Smooth muscle cell (in vitro differentiated cells): Measurements from ENCODE around the gene SAMHD1. TPM values are rescaled to one million over a fixed set of nuclear protein-coding genes. Genes with fewer than 3 reads are reported as not detected.

Experiments
- DNase-seq: peaks from one replicate; lab custom pipeline; 2025; ENCODE audit not compliant: unreplicated experiment; lab: John Stamatoyannopoulos, UW
- H2AFZ ChIP-seq: fragments of 200-600 bp; sonication (generic); 2 replicates; pipeline ENCODE4 v1.6.0; 2016; ENCODE audit warnings: antibody characterized with exemption, low read depth, mild to moderate bottlenecking
- H3F3A ChIP-seq: fragments of 200-600 bp; sonication (generic); 2 replicates; pipeline ENCODE4 v1.6.0; 2017; ENCODE audit warnings: antibody characterized with exemption, low read depth
- H3K27ac ChIP-seq: fragments of 200-600 bp; sonication (generic); 2 replicates; pipeline ENCODE4 v1.5.1; 2016; ENCODE audit warnings: low read depth, mild to moderate bottlenecking
- H3K27me3 ChIP-seq: fragments of 200-600 bp; sonication (generic); 2 replicates; pipeline ENCODE4 v1.6.1; 2016; ENCODE audit warnings: low read depth, mild to moderate bottlenecking
- H3K36me3 ChIP-seq: fragments of 200-600 bp; sonication (generic); 2 replicates; pipeline ENCODE4 v1.5.1; 2016; ENCODE audit warnings: low read depth
- H3K4me1 ChIP-seq: fragments of 200-600 bp; sonication (generic); 2 replicates; pipeline ENCODE4 v1.5.1; 2016; ENCODE audit warnings: low read depth
- H3K4me2 ChIP-seq: fragments of 200-600 bp; sonication (generic); 2 replicates; pipeline ENCODE4 v1.6.0; 2016; ENCODE audit warnings: mild to moderate bottlenecking
- H3K4me3 ChIP-seq: fragments of 200-600 bp; sonication (generic); 2 replicates; pipeline ENCODE4 v1.5.1; 2016; ENCODE audit warnings: mild to moderate bottlenecking
- H3K79me2 ChIP-seq: fragments of 200-600 bp; sonication (generic); 2 replicates; pipeline ENCODE4 v1.6.0; 2016; ENCODE audit warnings: low read depth, mild to moderate bottlenecking
- H3K9ac ChIP-seq: fragments of 200-600 bp; sonication (generic); 2 replicates; pipeline ENCODE4 v1.6.0; 2016; ENCODE audit warnings: low read depth
- H3K9me3 ChIP-seq: fragments of 200-600 bp; sonication (generic); replicated peaks from 2 replicates; pipeline ENCODE4 v1.5.1; 2016; ENCODE audit warnings: low read depth
- H4K20me1 ChIP-seq: fragments of 200-600 bp; sonication (generic); 2 replicates; pipeline ENCODE4 v1.6.0; 2016; ENCODE audit warnings: low read depth
- whole genome bisulfite sequencing: methylation state at CpG from one replicate; pipeline ENCODE4 v1.1.7; 2016; ENCODE audit warnings: low lambda C conversion rate; 5-methylcytosine and 5-hydroxymethylcytosine counted together
- polyA plus RNA-seq: library from polyadenylated mRNA; unstranded; fragments of >200 nt; fragmentation: Nextera tagmentation; extraction: Ambion mirVana; gene quantifications from 2 replicates; pipeline ENCODE4 v1.2.1, GENCODE V29; 2016
- total RNA-seq: library from RNA; depleted of rRNA; stranded (reverse); fragments of >200 nt; gene quantifications from 2 replicates; pipeline ENCODE4 v1.2.3, GENCODE V29; 2014
- TF ChIP-seq, protein P1 (sequence below): fragments of 200-600 bp; sonication (generic); IDR thresholded peaks from 2 replicates; pipeline ENCODE4 v1.5.1; 2017; ENCODE audit warnings: borderline replicate concordance, mild to moderate bottlenecking, antibody characterized with exemption; ENCODE audit not compliant: insufficient read depth, poor library complexity, severe bottlenecking

SAMHD1 gene
- total and polyA plus RNA-seq, 2 experiments from 2014 or later = 2.1 to 4.6 TPM

DNA sequence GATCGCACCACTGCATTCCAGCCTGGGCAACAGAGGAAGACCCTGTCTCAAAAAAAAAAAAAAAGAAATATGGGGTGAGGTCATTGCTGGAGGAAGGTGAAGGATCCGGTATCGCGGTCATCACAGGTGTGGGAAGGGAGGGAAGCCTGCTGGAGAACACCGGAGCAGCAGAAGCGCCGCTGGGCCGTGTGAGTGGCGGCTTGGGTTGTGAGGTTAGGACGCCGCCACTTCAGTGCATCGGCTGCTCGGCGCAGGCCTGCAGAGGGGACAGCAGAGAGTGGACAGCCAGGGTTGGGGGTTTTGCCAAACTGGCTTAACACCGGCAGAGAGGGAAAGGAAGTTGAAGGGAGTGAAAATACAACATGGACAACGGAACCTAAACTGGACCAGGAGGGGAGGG lies 70.2 kb downstream of the SAMHD1 start:
- Histone ChIP-seq H3K9me3 (no peaks in the 10 kb centered on the region), H3F3A (no peaks in the 10 kb centered on the region), H3K36me3 (no peaks in the 10 kb centered on the region), H3K9ac (no peak overlapping the region), H2AFZ (no peak overlapping the region), H4K20me1 (no peaks in the 10 kb centered on the region), H3K27me3 (peaks cover 3% of the 10 kb centered on the region), H3K79me2 (no peaks in the 10 kb centered on the region), H3K27ac (no peak overlapping the region), H3K4me1 (no peaks in the 10 kb centered on the region), H3K4me3 (no peak overlapping the region), H3K4me2 (no peak overlapping the region)
- TF ChIP-seq, protein P1, sequence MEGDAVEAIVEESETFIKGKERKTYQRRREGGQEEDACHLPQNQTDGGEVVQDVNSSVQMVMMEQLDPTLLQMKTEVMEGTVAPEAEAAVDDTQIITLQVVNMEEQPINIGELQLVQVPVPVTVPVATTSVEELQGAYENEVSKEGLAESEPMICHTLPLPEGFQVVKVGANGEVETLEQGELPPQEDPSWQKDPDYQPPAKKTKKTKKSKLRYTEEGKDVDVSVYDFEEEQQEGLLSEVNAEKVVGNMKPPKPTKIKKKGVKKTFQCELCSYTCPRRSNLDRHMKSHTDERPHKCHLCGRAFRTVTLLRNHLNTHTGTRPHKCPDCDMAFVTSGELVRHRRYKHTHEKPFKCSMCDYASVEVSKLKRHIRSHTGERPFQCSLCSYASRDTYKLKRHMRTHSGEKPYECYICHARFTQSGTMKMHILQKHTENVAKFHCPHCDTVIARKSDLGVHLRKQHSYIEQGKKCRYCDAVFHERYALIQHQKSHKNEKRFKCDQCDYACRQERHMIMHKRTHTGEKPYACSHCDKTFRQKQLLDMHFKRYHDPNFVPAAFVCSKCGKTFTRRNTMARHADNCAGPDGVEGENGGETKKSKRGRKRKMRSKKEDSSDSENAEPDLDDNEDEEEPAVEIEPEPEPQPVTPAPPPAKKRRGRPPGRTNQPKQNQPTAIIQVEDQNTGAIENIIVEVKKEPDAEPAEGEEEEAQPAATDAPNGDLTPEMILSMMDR = no peak
- no peak for DNase-seq
- 97% methylated on average over 15 of the region's 16 CpGs for WGBS

DNA sequence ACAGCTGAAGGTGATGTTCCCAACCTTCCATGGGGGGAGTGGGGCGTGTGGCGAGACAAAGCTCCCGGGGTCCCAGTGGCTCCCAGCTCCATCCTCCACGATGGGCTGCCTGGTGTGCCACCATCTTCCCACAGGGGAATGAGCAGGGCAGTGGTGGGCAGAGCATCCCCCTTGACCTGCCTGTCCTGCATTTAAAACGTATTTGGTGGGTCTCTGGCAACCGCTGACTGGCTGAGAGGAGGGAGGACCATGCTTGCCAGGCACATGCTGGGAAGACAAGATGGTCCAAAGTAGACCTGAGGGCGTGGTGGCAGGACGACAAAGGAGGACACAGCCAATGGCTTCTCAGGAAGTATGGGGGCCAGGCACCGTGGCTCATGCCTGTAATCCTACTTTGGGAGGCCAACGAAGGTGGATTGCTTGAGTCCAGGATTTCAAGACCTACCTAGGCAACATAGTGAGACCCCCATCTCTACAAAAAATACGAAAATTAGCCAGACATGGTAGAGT lies 70.7 kb downstream of the SAMHD1 start:
- no peak overlapping the region for H3K27ac ChIP-seq
- no peak for DNase-seq
- TF ChIP-seq, protein P1 = no peak
- H3K9ac ChIP-seq = no peak overlapping the region
- H4K20me1 ChIP-seq = no peaks in the 10 kb centered on the region
- H3K79me2 ChIP-seq = no peaks in the 10 kb centered on the region
- H3K27me3 ChIP-seq = peaks cover 3% of the 10 kb centered on the region
- no peaks in the 10 kb centered on the region for H3K36me3 ChIP-seq
- no peak overlapping the region for H3K4me2 ChIP-seq
- no peaks in the 10 kb centered on the region for H3F3A ChIP-seq
- no peaks in the 10 kb centered on the region for H3K9me3 ChIP-seq
- H3K4me3 ChIP-seq = no peak overlapping the region
- H2AFZ ChIP-seq = no peak overlapping the region
- 85% methylated on average over 11 of the region's 11 CpGs for WGBS
- H3K4me1 ChIP-seq = no peaks in the 10 kb centered on the region

DNA sequence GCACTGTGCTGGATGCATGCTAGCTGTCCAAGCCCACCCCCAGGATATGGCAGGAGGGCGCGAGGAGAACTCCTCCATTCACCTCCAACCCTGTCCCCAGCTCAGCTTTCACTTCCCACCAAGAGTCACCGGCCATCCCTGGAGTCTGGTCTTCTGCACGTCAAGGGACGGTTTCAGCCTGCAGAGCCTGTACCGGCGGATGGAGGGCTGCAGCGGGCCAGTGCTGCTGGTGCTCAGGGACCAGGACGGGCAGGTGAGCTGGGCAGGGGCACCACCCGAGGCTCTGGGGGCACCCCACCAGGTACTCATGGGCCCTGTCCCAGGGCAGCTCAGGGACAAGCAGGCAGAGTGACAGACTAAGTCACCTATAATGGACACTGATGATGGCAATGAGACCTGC lies 72.6 kb downstream of the SAMHD1 start:
- H3K9me3 ChIP-seq = no peaks in the 10 kb centered on the region
- no peaks in the 10 kb centered on the region for H3K79me2 ChIP-seq
- no peaks in the 10 kb centered on the region for H4K20me1 ChIP-seq
- TF ChIP-seq, protein P1 = no peak
- H3K9ac ChIP-seq = no peak overlapping the region
- no peak overlapping the region for H2AFZ ChIP-seq
- 80% methylated on average over 10 of the region's 10 CpGs for WGBS
- H3K4me3 ChIP-seq = no peak overlapping the region
- DNase-seq = no peak
- no peaks in the 10 kb centered on the region for H3K4me1 ChIP-seq
- peaks cover 3% of the 10 kb centered on the region for H3K27me3 ChIP-seq
- H3K36me3 ChIP-seq = no peaks in the 10 kb centered on the region
- no peaks in the 10 kb centered on the region for H3F3A ChIP-seq
- no peak overlapping the region for H3K27ac ChIP-seq
- H3K4me2 ChIP-seq = no peak overlapping the region

DNA sequence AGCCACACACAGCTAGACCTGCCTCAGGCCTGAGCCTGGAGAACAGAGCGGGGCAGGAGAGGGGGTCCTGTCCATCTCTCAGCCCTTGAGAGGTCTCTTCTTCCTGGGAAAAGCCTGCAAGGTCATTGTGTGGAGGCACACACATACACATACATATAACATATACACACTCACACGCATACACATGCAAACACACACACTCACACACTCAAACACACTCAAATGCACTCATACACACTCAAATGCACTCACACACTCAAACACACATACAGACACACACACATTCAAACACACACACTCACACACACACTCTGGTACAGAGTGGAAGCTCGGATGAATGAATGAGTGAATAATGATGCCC lies 75.1 kb downstream of the SAMHD1 start:
- H3K4me2 ChIP-seq = no peak overlapping the region
- no peaks in the 10 kb centered on the region for H3K79me2 ChIP-seq
- no peak for DNase-seq
- no peak overlapping the region for H2AFZ ChIP-seq
- H4K20me1 ChIP-seq = no peaks in the 10 kb centered on the region
- TF ChIP-seq, protein P1 = no peak
- H3K4me1 ChIP-seq = no peaks in the 10 kb centered on the region
- no peak overlapping the region for H3K9ac ChIP-seq
- 92% methylated on average over 3 of the region's 3 CpGs for WGBS
- no peaks in the 10 kb centered on the region for H3K36me3 ChIP-seq
- no peaks in the 10 kb centered on the region for H3F3A ChIP-seq
- H3K27ac ChIP-seq = no peak overlapping the region
- H3K9me3 ChIP-seq = no peaks in the 10 kb centered on the region
- H3K27me3 ChIP-seq = peaks cover 3% of the 10 kb centered on the region
- no peak overlapping the region for H3K4me3 ChIP-seq
